ENCODE data around the gene NFKBIZ.

- TF ChIP-seq EZH2 (IDR thresholded peaks at IDR 0.05) (no peak), POLR2AphosphoS5 (IDR thresholded peaks at IDR 0.05; ENCODE audit: borderline replicate concordance, low read depth, low read length) (no peak), FOXP2 (optimal IDR thresholded peaks at IDR 0.05; ENCODE audit: control extremely low read depth, extremely low read length, insufficient read depth) (no peak)
These were observed 27.8 kb upstream of the NFKBIZ start for GRCh38 chr3:101821503-101821902.
